Thoracic aorta (tissue), 2 donors: ENCODE measurements around the gene MRO. TPM values are rescaled to one million over a fixed set of nuclear protein-coding genes. Genes with fewer than 3 reads are reported as not detected.

Experiments
- ATAC-seq: fragments of 150-250 bp; one replicate; pipeline ENCODE4 v1.8.0; 2017; ENCODE audit warnings: low read depth; ENCODE audit not compliant: insufficient number of reproducible peaks, low FRiP score
- DNase-seq: peaks from one replicate; pipeline ENCODE4 v3.0.0-alpha.2; 2020; ENCODE audit warnings: low spot score
- H3K27ac ChIP-seq, 2 donors: fragments of 200-600 bp; sonication (generic); 1 replicate in 1 of 2; 2 replicates in 1 of 2; pipeline ENCODE4 v1.5.1; 2016; ENCODE audit warnings: mild to moderate bottlenecking in 2 of 2, moderate library complexity in 2 of 2
- H3K27me3 ChIP-seq: fragments of 200-600 bp; sonication (generic); replicated peaks from 2 replicates; pipeline ENCODE4 v1.6.0; 2016; ENCODE audit warnings: mild to moderate bottlenecking; ENCODE audit not compliant: insufficient read depth
- H3K36me3 ChIP-seq: fragments of 200-600 bp; sonication (generic); one replicate; pipeline ENCODE4 v1.5.1; 2016
- H3K4me1 ChIP-seq, 2 donors: fragments of 200-600 bp; sonication (generic); 1 replicate in 1 of 2; 2 replicates in 1 of 2; pipeline versions ENCODE4 v1.5.1 to v1.6.0; 2016; ENCODE audit warnings: low read depth in 2 of 2, mild to moderate bottlenecking in 1 of 2; ENCODE audit not compliant: control insufficient read depth in 1 of 2
- H3K4me3 ChIP-seq: fragments of 200-600 bp; sonication (generic); 2 replicates; pipeline ENCODE4 v1.5.1; 2016; ENCODE audit warnings: mild to moderate bottlenecking
- H3K9me3 ChIP-seq: fragments of 200-600 bp; sonication (generic); 2 replicates; pipeline ENCODE4 v1.5.1; 2016
- CTCF ChIP-seq: fragments of 200-600 bp; sonication (generic); IDR thresholded peaks from one replicate; pipeline ENCODE4 v1.5.1; 2019; ENCODE audit warnings: antibody characterized with exemption
- total RNA-seq, 2 donors: library from RNA; depleted of rRNA; stranded (reverse); fragments of >200 nt; gene quantifications; one replicate each; pipeline versions ENCODE4 v1.1.0 to v1.2.3, GENCODE V29; 2016

The MRO gene
- total RNA-seq, 2 donors from 2014 or later: 1.1 to 6.3 TPM

- H3K4me1 ChIP-seq: no peaks in the 10 kb centered on the region
- H3K36me3 ChIP-seq: no peaks in the 10 kb centered on the region
- DNase-seq (no peak), ATAC-seq (no peak)
- no peaks in the 10 kb centered on the region for H3K9me3 ChIP-seq
- no peaks in the 10 kb centered on the region for H3K27me3 ChIP-seq
- TF ChIP-seq CTCF: no peak
- no peak overlapping the region for H3K27ac ChIP-seq
- H3K4me3 ChIP-seq: no peak overlapping the region
Observed at GRCh38 chr18:50826027-50826426, 6.2 kb upstream of the MRO start.

- Histone ChIP-seq H3K4me3 (no peak overlapping the region), H3K27me3 (no peaks in the 10 kb centered on the region), H3K27ac (no peak overlapping the region), H3K36me3 (no peaks in the 10 kb centered on the region), H3K9me3 (no peaks in the 10 kb centered on the region), H3K4me1 (no peaks in the 10 kb centered on the region)
- DNase-seq (no peak), ATAC-seq (no peak)
- no peak for TF ChIP-seq CTCF
Observed at GRCh38 chr18:50825621-50826020, 5.8 kb upstream of the MRO start.

GRCh38 chr18:50822756-50823155 is 2.9 kb upstream of the MRO start:
- H3K4me1 ChIP-seq: peaks cover 0 to 8% of the 10 kb centered on the region in 2 donors
- no peaks in the 10 kb centered on the region for H3K36me3 ChIP-seq
- H3K9me3 ChIP-seq: no peaks in the 10 kb centered on the region
- no peak for TF ChIP-seq CTCF
- ATAC-seq: no peak
- H3K4me3 ChIP-seq: no peak overlapping the region
- no peak for DNase-seq
- H3K27me3 ChIP-seq: no peaks in the 10 kb centered on the region
- no peak overlapping the region for H3K27ac ChIP-seq

- peaks cover 0 to 8% of the 10 kb centered on the region in 2 donors for H3K4me1 ChIP-seq
- ATAC-seq (no peak), DNase-seq (no peak)
- TF ChIP-seq CTCF: no peak
- H3K9me3 ChIP-seq: no peaks in the 10 kb centered on the region
- H3K4me3 ChIP-seq: no peak overlapping the region
- H3K27me3 ChIP-seq: no peaks in the 10 kb centered on the region
- H3K27ac ChIP-seq: peak overlapping the region in 1 of 2 donors; percentile 28
- H3K36me3 ChIP-seq: no peaks in the 10 kb centered on the region
Observed at GRCh38 chr18:50820901-50821520, 1.2 kb upstream of the MRO start.

GRCh38 chr18:50819027-50819727 is 639 bp downstream of the MRO start:
- H3K27me3 ChIP-seq: no peaks in the 10 kb centered on the region
- TF ChIP-seq CTCF: no peak
- H3K27ac ChIP-seq: no peak overlapping the region
- H3K36me3 ChIP-seq: no peaks in the 10 kb centered on the region
- no peaks in the 10 kb centered on the region for H3K9me3 ChIP-seq
- DNase-seq (no peak), ATAC-seq (no peak)
- H3K4me1 ChIP-seq: peaks cover 0 to 8% of the 10 kb centered on the region in 2 donors
- peak overlapping the region; percentile 69 for H3K4me3 ChIP-seq
